Ascending aorta (tissue), 2 donors: ENCODE results near the gene PFKFB3. TPM values are rescaled to one million over a fixed set of nuclear protein-coding genes. Genes with fewer than 3 reads are reported as not detected.

Source experiments
- DNase-seq, 2 donors: peaks; one replicate each; pipeline ENCODE4 v3.0.0-alpha.2; 2019; ENCODE audit warnings: low spot score in 2 of 2
- H3K27ac ChIP-seq, 2 donors: fragments of 200-600 bp; sonication (generic); one replicate each; pipeline ENCODE4 v1.5.1; 2016 to 2017; ENCODE audit warnings: mild to moderate bottlenecking in 1 of 2
- H3K27me3 ChIP-seq: fragments of 200-600 bp; sonication (generic); one replicate; pipeline ENCODE4 v1.5.1; 2017
- H3K36me3 ChIP-seq, 2 donors: fragments of 200-600 bp; sonication (generic); one replicate each; pipeline ENCODE4 v1.5.1; 2016
- H3K4me1 ChIP-seq, 2 donors: fragments of 200-600 bp; sonication (generic); one replicate each; pipeline ENCODE4 v1.5.1; 2016 to 2017; ENCODE audit warnings: mild to moderate bottlenecking in 1 of 2
- H3K4me3 ChIP-seq, 2 donors: fragments of 200-600 bp; sonication (generic); one replicate each; pipeline ENCODE4 v1.5.1; 2016 to 2017; ENCODE audit warnings: mild to moderate bottlenecking in 1 of 2
- H3K9me3 ChIP-seq, 2 donors: fragments of 200-600 bp; sonication (generic); one replicate each; pipeline ENCODE4 v1.5.1; 2016
- CTCF ChIP-seq, 3 experiments: fragments of 200-600 bp in 2 of 3; fragments of 450-650 bp in 1 of 3; sonication (generic) in 2 of 3; IDR thresholded peaks; one replicate each; pipeline ENCODE4 v1.5.1; 2016 to 2019; ENCODE audit warnings: antibody characterized with exemption in 3 of 3, mild to moderate bottlenecking in 1 of 3, moderate library complexity in 1 of 3
- intact Hi-C: fragments of 100-400 bp; cut with DNase I; formaldehyde crosslinking; loops from one replicate; pipeline ENCODE4 v1.15.1; 2023
- total RNA-seq: library from RNA; depleted of rRNA; stranded (reverse); fragments of >200 nt; gene quantifications from one replicate; pipeline ENCODE4 v1.1.0, GENCODE V29; 2016

Gene PFKFB3
- total RNA-seq, 1 donor from 2014 or later, result 68.0 TPM

- no peak for TF ChIP-seq CTCF (IDR thresholded peaks at IDR 0.05)
- Histone ChIP-seq H3K27me3 (no peaks in the 10 kb centered on the region), H3K27ac (no peak overlapping the region), H3K4me3 (no peak overlapping the region), H3K36me3 (peaks cover 0 to 6% of the 10 kb centered on the region in 2 donors), H3K9me3 (no peaks in the 10 kb centered on the region), H3K4me1 (peaks cover 0 to 13% of the 10 kb centered on the region in 2 donors)
- no peak for DNase-seq
- intact Hi-C loops, result no loop called here
These were observed 48.0 kb downstream of the PFKFB3 start for GRCh38 chr10:6250745-6251144.

DNA sequence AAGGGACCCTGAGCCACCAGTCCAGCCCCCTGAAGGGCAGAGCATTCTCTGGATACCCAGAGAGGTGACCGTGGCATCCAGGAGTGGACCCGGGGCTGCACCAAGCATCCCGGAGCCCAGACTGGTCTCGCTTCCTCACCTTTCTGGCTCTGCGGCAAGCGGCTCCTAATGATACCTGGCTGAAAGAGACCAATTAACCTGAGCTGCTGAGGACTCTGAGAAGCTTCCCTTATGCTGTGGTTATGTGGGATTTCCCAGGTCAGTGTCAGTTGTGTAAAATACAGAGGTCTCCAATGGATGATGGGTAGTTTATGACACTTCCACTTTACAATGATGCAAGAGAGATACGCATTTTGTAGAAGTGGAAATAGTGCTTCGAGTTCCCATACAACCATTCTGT lies 51.5 kb downstream of the PFKFB3 start:
- Histone ChIP-seq H3K4me1 (no peaks in the 10 kb centered on the region), H3K27ac (no peak overlapping the region), H3K36me3 (peaks cover 0 to 15% of the 10 kb centered on the region in 2 donors), H3K27me3 (no peaks in the 10 kb centered on the region), H3K4me3 (no peak overlapping the region), H3K9me3 (no peaks in the 10 kb centered on the region)
- DNase-seq, result peak in 1 of 2 donors; percentile 58
- TF ChIP-seq CTCF (IDR thresholded peaks at IDR 0.05), result no peak
- intact Hi-C loops, result no loop called here

GRCh38 chr10:6255548-6256061 lies 52.9 kb downstream of the PFKFB3 start:
- peak in 1 of 2 donors; percentile 56 for DNase-seq
- intact Hi-C loops, result no loop called here
- H3K4me3 ChIP-seq, result no peak overlapping the region
- no peaks in the 10 kb centered on the region for H3K27me3 ChIP-seq
- H3K9me3 ChIP-seq, result no peaks in the 10 kb centered on the region
- H3K4me1 ChIP-seq, result no peaks in the 10 kb centered on the region
- H3K36me3 ChIP-seq, result peaks cover 0 to 15% of the 10 kb centered on the region in 2 donors
- no peak for TF ChIP-seq CTCF (IDR thresholded peaks at IDR 0.05)
- H3K27ac ChIP-seq, result no peak overlapping the region

- Histone ChIP-seq H3K27ac (no peak overlapping the region), H3K27me3 (no peaks in the 10 kb centered on the region), H3K9me3 (no peaks in the 10 kb centered on the region), H3K4me3 (no peak overlapping the region), H3K4me1 (no peaks in the 10 kb centered on the region), H3K36me3 (peaks cover 0 to 21% of the 10 kb centered on the region in 2 donors)
- intact Hi-C loops, result no loop called here
- peak in 1 of 2 donors; percentile 30 for DNase-seq
- no peak for TF ChIP-seq CTCF (IDR thresholded peaks at IDR 0.05)
These were observed 53.7 kb downstream of the PFKFB3 start for GRCh38 chr10:6256439-6256838.

- Histone ChIP-seq H3K27me3 (no peaks in the 10 kb centered on the region), H3K27ac (no peak overlapping the region), H3K9me3 (no peaks in the 10 kb centered on the region), H3K4me1 (no peaks in the 10 kb centered on the region), H3K4me3 (no peak overlapping the region), H3K36me3 (peaks cover 0 to 19% of the 10 kb centered on the region in 2 donors)
- intact Hi-C loops, result no loop called here
- TF ChIP-seq CTCF (IDR thresholded peaks at IDR 0.05), result no peak
- peak in 1 of 2 donors; percentile 4 for DNase-seq
These were observed 56.4 kb downstream of the PFKFB3 start for GRCh38 chr10:6259153-6259552.

GRCh38 chr10:6260843-6261242 lies 58.1 kb downstream of the PFKFB3 start:
- DNase-seq, result no peak
- Histone ChIP-seq H3K27me3 (no peaks in the 10 kb centered on the region), H3K4me1 (no peaks in the 10 kb centered on the region), H3K36me3 (peaks cover 0 to 14% of the 10 kb centered on the region in 2 donors), H3K4me3 (no peak overlapping the region), H3K27ac (no peak overlapping the region), H3K9me3 (no peaks in the 10 kb centered on the region)
- intact Hi-C loops, result no loop called here
- no peak for TF ChIP-seq CTCF (IDR thresholded peaks at IDR 0.05)
